ENCODE results near the gene ATP9B. TPM values are rescaled to one million over a fixed set of nuclear protein-coding genes. Genes with fewer than 3 reads are reported as not detected.

Gene ATP9B
- total and polyA plus RNA-seq, 2 donors: 14.9 to 19.3 TPM

DNA sequence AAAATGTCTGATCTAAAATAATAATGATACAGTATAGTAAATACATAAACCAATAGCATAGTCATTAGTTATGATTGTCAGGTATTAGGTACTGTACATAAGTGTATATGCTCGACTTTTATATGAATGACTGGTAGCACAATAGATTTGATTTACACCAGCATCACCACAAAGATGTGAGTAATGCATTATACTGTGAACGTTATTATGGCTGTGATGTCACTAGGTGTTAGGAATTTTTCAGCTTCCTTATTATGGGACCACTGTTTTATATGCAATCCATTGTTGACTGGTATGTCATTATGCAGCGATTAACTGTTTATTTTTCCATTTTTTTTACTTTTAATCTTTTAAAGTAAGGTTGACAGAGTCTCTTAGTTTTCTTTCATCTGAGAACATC lies 23.7 kb downstream of the ATP9B start:
- WGBS: 96% methylated on average over 3 of the region's 3 CpGs
- no peak overlapping the region for H3K27ac ChIP-seq (ENCODE audit: low read depth in 1 of 2, low read length in 1 of 2)

DNA sequence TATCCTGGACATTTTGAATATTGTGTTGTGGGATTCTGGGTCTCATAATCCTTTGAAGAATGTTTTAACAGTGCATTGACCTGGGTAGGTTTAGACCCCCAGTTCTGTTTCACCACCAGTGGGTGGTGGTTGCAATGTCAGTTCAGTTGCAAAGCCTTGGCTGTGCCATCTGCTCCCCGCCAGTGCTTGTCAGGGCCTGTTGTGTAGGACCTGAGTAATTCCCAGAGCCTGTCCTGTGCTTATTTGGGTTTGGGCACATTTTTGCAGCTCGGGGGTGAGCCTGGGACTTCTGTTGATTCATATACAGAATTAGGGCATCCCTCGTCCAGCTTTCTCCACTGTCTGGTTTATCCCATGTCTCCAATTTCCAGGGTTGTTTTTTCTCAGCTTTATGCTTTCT lies 24.8 kb downstream of the ATP9B start:
- no peak overlapping the region for H3K27ac ChIP-seq (ENCODE audit: low read depth in 1 of 2, low read length in 1 of 2)
- no peaks in the 10 kb centered on the region for H3K36me3 ChIP-seq (ENCODE audit: control insufficient read depth in 2 of 2, insufficient read depth in 2 of 2, low read length in 1 of 2)
- no peaks in the 10 kb centered on the region for H3K9me3 ChIP-seq (ENCODE audit: control insufficient read depth in 2 of 2, insufficient read depth in 1 of 2, low read length in 1 of 2)
- H3K4me1 ChIP-seq (ENCODE audit: control insufficient read depth in 2 of 2, insufficient read depth in 2 of 2, low read length in 2 of 2): no peaks in the 10 kb centered on the region
- 98% methylated on average over 3 of the region's 3 CpGs for WGBS
- DNase-seq (ENCODE audit: low read depth in 6 of 9, low spot score in 9 of 9): no peak
- no peaks in the 10 kb centered on the region for H3K27me3 ChIP-seq (ENCODE audit: control insufficient read depth in 2 of 2, insufficient read depth in 1 of 2, low read length in 1 of 2)
- no peak overlapping the region for H3K4me3 ChIP-seq (ENCODE audit: low read length in 2 of 2)

More for the DNA sequence above, 23.7 kb downstream of the ATP9B start:
- H3K4me3 ChIP-seq (ENCODE audit: low read length in 2 of 2): no peak overlapping the region
- no peak for DNase-seq (ENCODE audit: low read depth in 6 of 9, low spot score in 9 of 9)
- no peaks in the 10 kb centered on the region for H3K27me3 ChIP-seq (ENCODE audit: control insufficient read depth in 2 of 2, insufficient read depth in 1 of 2, low read length in 1 of 2)
- H3K9me3 ChIP-seq (ENCODE audit: control insufficient read depth in 2 of 2, insufficient read depth in 1 of 2, low read length in 1 of 2): no peaks in the 10 kb centered on the region
- H3K4me1 ChIP-seq (ENCODE audit: control insufficient read depth in 2 of 2, insufficient read depth in 2 of 2, low read length in 2 of 2): no peaks in the 10 kb centered on the region
- H3K36me3 ChIP-seq (ENCODE audit: control insufficient read depth in 2 of 2, insufficient read depth in 2 of 2, low read length in 1 of 2): no peaks in the 10 kb centered on the region

DNA sequence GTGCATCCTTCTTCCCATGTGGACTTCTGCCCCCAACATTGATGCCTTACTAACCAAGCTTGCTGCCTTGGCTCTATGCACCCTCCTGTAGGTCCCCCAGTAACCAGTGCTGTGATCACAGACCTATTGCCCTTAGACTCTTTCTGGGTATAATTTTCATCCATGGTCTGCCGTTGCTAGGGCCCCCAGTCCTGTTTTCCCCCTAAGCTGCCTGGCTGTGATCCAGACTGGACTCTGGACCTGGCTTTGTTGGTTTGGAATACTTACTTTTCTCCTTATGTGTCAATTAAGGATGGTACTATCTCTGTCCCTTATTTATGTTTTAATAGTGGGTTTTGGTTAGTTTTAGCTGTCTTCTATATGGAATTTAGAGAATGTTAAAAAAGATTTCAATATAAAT lies 26.0 kb downstream of the ATP9B start:
- WGBS: 92% methylated on average over 1 of the region's 1 CpG
- H3K4me3 ChIP-seq (ENCODE audit: low read length in 2 of 2): no peak overlapping the region
- H3K36me3 ChIP-seq (ENCODE audit: control insufficient read depth in 2 of 2, insufficient read depth in 2 of 2, low read length in 1 of 2): no peaks in the 10 kb centered on the region
- no peaks in the 10 kb centered on the region for H3K4me1 ChIP-seq (ENCODE audit: control insufficient read depth in 2 of 2, insufficient read depth in 2 of 2, low read length in 2 of 2)
- H3K9me3 ChIP-seq (ENCODE audit: control insufficient read depth in 2 of 2, insufficient read depth in 1 of 2, low read length in 1 of 2): peaks cover 0 to 6% of the 10 kb centered on the region in 2 donors
- H3K27me3 ChIP-seq (ENCODE audit: control insufficient read depth in 2 of 2, insufficient read depth in 1 of 2, low read length in 1 of 2): no peaks in the 10 kb centered on the region
- DNase-seq (ENCODE audit: low read depth in 6 of 9, low spot score in 9 of 9): no peak
- no peak overlapping the region for H3K27ac ChIP-seq (ENCODE audit: low read depth in 1 of 2, low read length in 1 of 2)

DNA sequence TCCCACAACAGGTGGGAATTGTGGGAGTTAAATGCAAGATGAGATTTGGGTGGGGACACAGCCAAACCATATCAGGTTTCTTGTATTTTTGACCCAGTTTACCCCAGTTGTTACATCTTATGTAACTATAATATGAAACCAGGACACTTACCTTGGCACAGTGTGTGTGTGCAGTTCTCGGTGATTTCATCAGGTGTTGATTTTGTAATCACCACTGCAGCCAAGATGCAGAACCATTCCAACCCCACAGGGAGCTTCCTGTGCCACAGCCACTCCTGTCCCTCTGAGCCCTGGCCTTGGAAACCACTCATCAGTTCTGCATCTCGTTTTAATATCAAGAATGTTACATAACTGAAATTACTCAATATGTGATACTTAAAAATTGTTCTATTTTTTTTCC lies 31.8 kb downstream of the ATP9B start:
- Histone ChIP-seq H3K9me3 (ENCODE audit: control insufficient read depth in 2 of 2, insufficient read depth in 1 of 2, low read length in 1 of 2) (peaks cover 0 to 6% of the 10 kb centered on the region in 2 donors), H3K4me3 (ENCODE audit: low read length in 2 of 2) (no peak overlapping the region), H3K4me1 (ENCODE audit: control insufficient read depth in 2 of 2, insufficient read depth in 2 of 2, low read length in 2 of 2) (no peaks in the 10 kb centered on the region), H3K27ac (ENCODE audit: low read depth in 1 of 2, low read length in 1 of 2) (no peak overlapping the region), H3K27me3 (ENCODE audit: control insufficient read depth in 2 of 2, insufficient read depth in 1 of 2, low read length in 1 of 2) (no peaks in the 10 kb centered on the region), H3K36me3 (ENCODE audit: control insufficient read depth in 2 of 2, insufficient read depth in 2 of 2, low read length in 1 of 2) (no peaks in the 10 kb centered on the region)
- WGBS: 98% methylated on average over 2 of the region's 2 CpGs
- DNase-seq (ENCODE audit: low read depth in 6 of 9, low spot score in 9 of 9): no peak

DNA sequence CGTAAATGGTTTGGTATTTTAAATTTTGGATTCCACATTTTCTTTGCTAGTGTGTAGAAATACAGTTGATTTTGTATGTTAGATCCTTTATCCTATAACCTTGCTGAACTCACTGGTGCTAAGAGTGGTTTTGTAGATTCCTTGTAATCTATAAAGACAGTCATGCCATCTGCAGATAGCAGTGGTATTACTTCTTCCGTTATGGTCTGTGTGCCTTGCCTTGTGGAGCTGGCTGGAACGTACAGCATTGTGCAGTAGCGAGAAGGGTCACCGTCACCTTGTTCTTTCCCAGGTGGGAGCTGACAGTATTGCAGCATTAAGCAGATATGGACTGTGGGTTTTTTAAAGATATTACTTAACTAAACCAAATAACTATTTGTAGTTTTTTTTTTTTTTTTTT lies 33.7 kb downstream of the ATP9B start:
- peaks cover 0 to 4% of the 10 kb centered on the region in 2 donors for H3K36me3 ChIP-seq (ENCODE audit: control insufficient read depth in 2 of 2, insufficient read depth in 2 of 2, low read length in 1 of 2)
- 98% methylated on average over 5 of the region's 5 CpGs for WGBS
- no peak overlapping the region for H3K4me3 ChIP-seq (ENCODE audit: low read length in 2 of 2)

DNA sequence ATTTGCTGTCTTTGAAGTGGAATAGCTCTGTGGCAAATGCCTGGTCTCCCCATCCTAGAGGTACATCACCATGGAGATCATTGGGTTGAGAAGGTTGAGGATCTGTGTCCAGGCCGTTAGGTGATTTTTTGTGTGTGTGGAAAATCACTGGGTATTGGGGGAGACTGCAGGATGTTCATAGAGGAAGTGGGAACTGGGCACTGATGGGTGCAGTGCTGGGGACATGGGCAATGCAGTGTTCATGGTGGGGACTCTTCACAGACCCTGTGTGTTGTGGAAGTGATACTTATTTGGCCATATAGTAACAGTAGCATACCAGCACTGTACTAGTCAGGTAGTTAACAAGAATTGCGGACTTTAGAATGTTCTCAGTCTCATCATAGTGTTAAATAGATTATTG lies 34.9 kb downstream of the ATP9B start:
- H3K9me3 ChIP-seq (ENCODE audit: control insufficient read depth in 2 of 2, insufficient read depth in 1 of 2, low read length in 1 of 2): peaks cover 0 to 4% of the 10 kb centered on the region in 2 donors
- no peaks in the 10 kb centered on the region for H3K27me3 ChIP-seq (ENCODE audit: control insufficient read depth in 2 of 2, insufficient read depth in 1 of 2, low read length in 1 of 2)
- H3K36me3 ChIP-seq (ENCODE audit: control insufficient read depth in 2 of 2, insufficient read depth in 2 of 2, low read length in 1 of 2): peaks cover 0 to 4% of the 10 kb centered on the region in 2 donors
- no peaks in the 10 kb centered on the region for H3K4me1 ChIP-seq (ENCODE audit: control insufficient read depth in 2 of 2, insufficient read depth in 2 of 2, low read length in 2 of 2)
- no peak for DNase-seq (ENCODE audit: low read depth in 6 of 9, low spot score in 9 of 9)
- WGBS: 94% methylated on average over 2 of the region's 2 CpGs
- no peak overlapping the region for H3K27ac ChIP-seq (ENCODE audit: low read depth in 1 of 2, low read length in 1 of 2)
- no peak overlapping the region for H3K4me3 ChIP-seq (ENCODE audit: low read length in 2 of 2)

More for the DNA sequence above, 33.7 kb downstream of the ATP9B start:
- Histone ChIP-seq H3K9me3 (ENCODE audit: control insufficient read depth in 2 of 2, insufficient read depth in 1 of 2, low read length in 1 of 2) (peaks cover 0 to 6% of the 10 kb centered on the region in 2 donors), H3K4me1 (ENCODE audit: control insufficient read depth in 2 of 2, insufficient read depth in 2 of 2, low read length in 2 of 2) (no peaks in the 10 kb centered on the region), H3K27me3 (ENCODE audit: control insufficient read depth in 2 of 2, insufficient read depth in 1 of 2, low read length in 1 of 2) (no peaks in the 10 kb centered on the region), H3K27ac (ENCODE audit: low read depth in 1 of 2, low read length in 1 of 2) (no peak overlapping the region)
- DNase-seq (ENCODE audit: low read depth in 6 of 9, low spot score in 9 of 9): no peak

DNA sequence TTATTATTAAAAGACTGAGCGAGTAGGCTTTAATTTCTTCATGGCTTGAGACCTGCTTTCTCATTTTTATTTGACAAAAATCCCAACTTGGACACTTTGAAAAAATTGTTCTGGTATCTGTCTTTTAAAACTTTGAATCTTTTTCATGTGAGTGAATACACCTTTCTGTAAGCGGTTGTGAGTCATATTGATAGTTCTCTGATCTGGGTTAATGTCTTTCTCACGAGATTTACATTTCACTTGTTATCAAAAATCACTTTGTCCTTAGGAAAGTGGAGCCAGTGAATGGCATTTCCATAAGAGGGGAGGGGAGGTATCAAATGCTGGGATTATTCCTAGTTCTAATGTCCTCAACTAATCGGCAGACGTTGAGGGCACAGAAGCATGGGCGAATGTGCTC lies 36.3 kb downstream of the ATP9B start:
- peaks cover 0 to 4% of the 10 kb centered on the region in 2 donors for H3K36me3 ChIP-seq (ENCODE audit: control insufficient read depth in 2 of 2, insufficient read depth in 2 of 2, low read length in 1 of 2)
- H3K4me1 ChIP-seq (ENCODE audit: control insufficient read depth in 2 of 2, insufficient read depth in 2 of 2, low read length in 2 of 2): no peaks in the 10 kb centered on the region
- no peaks in the 10 kb centered on the region for H3K27me3 ChIP-seq (ENCODE audit: control insufficient read depth in 2 of 2, insufficient read depth in 1 of 2, low read length in 1 of 2)
- no peaks in the 10 kb centered on the region for H3K9me3 ChIP-seq (ENCODE audit: control insufficient read depth in 2 of 2, insufficient read depth in 1 of 2, low read length in 1 of 2)
- no peak for DNase-seq (ENCODE audit: low read depth in 6 of 9, low spot score in 9 of 9)
- WGBS: 96% methylated on average over 6 of the region's 6 CpGs
- H3K27ac ChIP-seq (ENCODE audit: low read depth in 1 of 2, low read length in 1 of 2): no peak overlapping the region
- no peak overlapping the region for H3K4me3 ChIP-seq (ENCODE audit: low read length in 2 of 2)

DNA sequence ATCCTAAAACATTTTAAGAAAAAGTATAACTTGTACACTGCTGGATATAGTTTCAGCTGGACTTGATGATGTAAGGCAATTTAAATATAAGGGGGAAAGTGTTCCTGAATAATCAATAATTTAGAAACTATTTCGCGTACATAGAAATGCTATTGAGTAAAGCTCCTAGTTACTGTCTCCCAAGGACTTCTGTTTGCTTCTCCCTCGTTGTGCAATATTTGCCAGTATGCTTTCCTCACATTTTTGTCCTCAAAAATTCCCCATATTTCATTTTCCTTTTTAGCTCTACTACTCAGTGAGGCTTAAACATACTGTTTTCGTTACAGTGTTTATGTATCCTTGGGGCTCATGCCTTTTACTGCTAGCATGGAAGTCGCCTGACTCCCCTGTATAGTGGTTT lies 36.9 kb downstream of the ATP9B start:
- no peak overlapping the region for H3K27ac ChIP-seq (ENCODE audit: low read depth in 1 of 2, low read length in 1 of 2)
- no peak overlapping the region for H3K4me3 ChIP-seq (ENCODE audit: low read length in 2 of 2)
- DNase-seq (ENCODE audit: low read depth in 6 of 9, low spot score in 9 of 9): no peak
- H3K27me3 ChIP-seq (ENCODE audit: control insufficient read depth in 2 of 2, insufficient read depth in 1 of 2, low read length in 1 of 2): no peaks in the 10 kb centered on the region
- H3K4me1 ChIP-seq (ENCODE audit: control insufficient read depth in 2 of 2, insufficient read depth in 2 of 2, low read length in 2 of 2): no peaks in the 10 kb centered on the region
- peaks cover 0 to 4% of the 10 kb centered on the region in 2 donors for H3K36me3 ChIP-seq (ENCODE audit: control insufficient read depth in 2 of 2, insufficient read depth in 2 of 2, low read length in 1 of 2)
- WGBS: 96% methylated on average over 5 of the region's 5 CpGs
- H3K9me3 ChIP-seq (ENCODE audit: control insufficient read depth in 2 of 2, insufficient read depth in 1 of 2, low read length in 1 of 2): no peaks in the 10 kb centered on the region

DNA sequence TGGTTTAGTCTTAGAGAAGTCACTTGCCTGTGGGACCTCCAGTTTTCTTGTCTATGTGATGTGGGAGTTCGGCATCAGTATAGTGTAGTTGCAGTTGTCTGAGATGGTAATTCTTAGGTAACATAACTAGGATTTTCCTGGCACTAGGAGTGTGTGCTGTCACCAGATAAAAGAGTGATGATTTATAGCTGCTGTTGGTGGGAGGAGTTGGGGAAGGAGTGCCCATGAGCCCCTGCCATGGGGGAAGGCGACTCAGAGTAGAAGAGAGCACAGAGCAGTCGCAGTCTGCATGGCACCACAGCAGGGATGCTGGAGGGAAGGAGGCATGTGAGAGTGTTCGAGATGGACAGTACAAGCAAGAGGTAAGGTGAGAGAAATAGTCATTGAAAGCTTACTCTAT lies 38.7 kb downstream of the ATP9B start:
- WGBS: 97% methylated on average over 4 of the region's 4 CpGs
- no peaks in the 10 kb centered on the region for H3K4me1 ChIP-seq (ENCODE audit: control insufficient read depth in 2 of 2, insufficient read depth in 2 of 2, low read length in 2 of 2)
- H3K9me3 ChIP-seq (ENCODE audit: control insufficient read depth in 2 of 2, insufficient read depth in 1 of 2, low read length in 1 of 2): no peaks in the 10 kb centered on the region
- H3K36me3 ChIP-seq (ENCODE audit: control insufficient read depth in 2 of 2, insufficient read depth in 2 of 2, low read length in 1 of 2): peaks cover 0 to 4% of the 10 kb centered on the region in 2 donors
- H3K27ac ChIP-seq (ENCODE audit: low read depth in 1 of 2, low read length in 1 of 2): no peak overlapping the region
- H3K27me3 ChIP-seq (ENCODE audit: control insufficient read depth in 2 of 2, insufficient read depth in 1 of 2, low read length in 1 of 2): no peaks in the 10 kb centered on the region
- DNase-seq (ENCODE audit: low read depth in 6 of 9, low spot score in 9 of 9): no peak
- no peak overlapping the region for H3K4me3 ChIP-seq (ENCODE audit: low read length in 2 of 2)
